GM12872 (cell line): ENCODE data around the gene RPS3A.

Source experiments
- TF ChIP-seq, protein P1 (sequence below): IDR thresholded peaks from 3 replicates; pipeline ENCODE4 v1.5.1; 2011; ENCODE audit warnings: low read depth, mild to moderate bottlenecking, low read length, moderate library complexity; ENCODE audit not compliant: insufficient read depth

Gene RPS3A

GRCh38 chr4:151103758-151104157 lies 4.3 kb downstream of the RPS3A start:
- TF ChIP-seq, protein P1, sequence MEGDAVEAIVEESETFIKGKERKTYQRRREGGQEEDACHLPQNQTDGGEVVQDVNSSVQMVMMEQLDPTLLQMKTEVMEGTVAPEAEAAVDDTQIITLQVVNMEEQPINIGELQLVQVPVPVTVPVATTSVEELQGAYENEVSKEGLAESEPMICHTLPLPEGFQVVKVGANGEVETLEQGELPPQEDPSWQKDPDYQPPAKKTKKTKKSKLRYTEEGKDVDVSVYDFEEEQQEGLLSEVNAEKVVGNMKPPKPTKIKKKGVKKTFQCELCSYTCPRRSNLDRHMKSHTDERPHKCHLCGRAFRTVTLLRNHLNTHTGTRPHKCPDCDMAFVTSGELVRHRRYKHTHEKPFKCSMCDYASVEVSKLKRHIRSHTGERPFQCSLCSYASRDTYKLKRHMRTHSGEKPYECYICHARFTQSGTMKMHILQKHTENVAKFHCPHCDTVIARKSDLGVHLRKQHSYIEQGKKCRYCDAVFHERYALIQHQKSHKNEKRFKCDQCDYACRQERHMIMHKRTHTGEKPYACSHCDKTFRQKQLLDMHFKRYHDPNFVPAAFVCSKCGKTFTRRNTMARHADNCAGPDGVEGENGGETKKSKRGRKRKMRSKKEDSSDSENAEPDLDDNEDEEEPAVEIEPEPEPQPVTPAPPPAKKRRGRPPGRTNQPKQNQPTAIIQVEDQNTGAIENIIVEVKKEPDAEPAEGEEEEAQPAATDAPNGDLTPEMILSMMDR: no peak

DNA sequence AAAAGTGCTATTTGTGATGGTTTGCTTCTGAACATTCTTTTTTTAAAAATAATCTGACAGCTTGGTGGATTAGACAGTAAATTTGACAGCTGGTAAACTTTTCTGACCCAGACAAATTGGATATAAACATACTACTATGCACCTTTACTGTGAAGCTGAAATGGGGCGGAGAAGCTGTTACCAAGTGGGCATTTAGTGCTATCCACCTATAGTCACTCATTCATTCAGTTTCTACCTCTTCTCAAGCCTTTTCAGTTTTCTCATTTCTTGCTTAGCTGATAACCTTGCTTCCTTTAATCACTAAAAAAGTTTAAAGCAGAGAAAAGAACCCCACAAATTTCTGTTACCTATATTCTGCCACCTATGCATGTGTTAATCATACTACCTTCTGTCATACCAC lies 5.2 kb downstream of the RPS3A start:
- TF ChIP-seq, protein P1: no peak

GRCh38 chr4:151105454-151106032 lies 6.1 kb downstream of the RPS3A start:
- TF ChIP-seq, protein P1: no peak

DNA sequence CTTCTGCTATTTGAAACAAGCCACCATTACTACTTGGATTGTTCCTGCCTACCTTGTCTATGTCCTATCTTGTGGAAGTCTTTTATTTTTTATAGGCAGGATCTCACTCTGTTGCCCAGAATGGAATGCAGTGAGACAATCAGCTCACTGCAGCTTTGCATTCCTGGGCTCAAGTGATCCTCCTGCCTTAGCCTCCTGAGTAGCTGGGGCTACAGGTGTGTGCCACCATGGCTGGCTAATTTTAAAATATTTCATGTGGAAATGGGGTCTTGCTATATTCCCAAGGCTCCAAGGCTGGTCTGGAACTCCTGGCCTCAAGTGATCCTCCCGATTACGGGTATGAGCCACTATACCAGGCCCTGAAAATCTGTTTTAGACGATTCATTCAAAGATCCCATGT lies 7.6 kb downstream of the RPS3A start:
- TF ChIP-seq, protein P1: no peak

DNA sequence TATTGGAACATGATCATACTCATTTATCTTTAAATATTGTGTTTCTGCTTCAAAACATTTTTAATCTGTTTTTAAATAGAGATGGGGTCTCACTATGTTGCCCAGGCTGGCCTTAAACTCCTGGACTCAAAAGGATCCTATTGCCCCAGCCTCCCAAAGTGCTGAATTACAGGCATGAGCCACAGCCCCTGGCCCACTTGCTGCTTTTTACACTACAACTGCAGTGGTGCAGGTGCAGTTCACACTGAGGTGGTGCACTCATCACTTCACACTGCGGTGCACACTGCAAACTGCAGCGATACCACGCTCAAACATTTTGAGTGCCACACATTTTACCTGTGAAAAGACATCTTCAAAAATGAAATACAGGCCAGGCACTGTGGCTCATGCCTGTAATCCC lies 10.8 kb downstream of the RPS3A start:
- TF ChIP-seq, protein P1: no peak

- TF ChIP-seq, protein P1: no peak
Measured at GRCh38 chr4:151114338-151114737, 14.9 kb downstream of the RPS3A start.

DNA sequence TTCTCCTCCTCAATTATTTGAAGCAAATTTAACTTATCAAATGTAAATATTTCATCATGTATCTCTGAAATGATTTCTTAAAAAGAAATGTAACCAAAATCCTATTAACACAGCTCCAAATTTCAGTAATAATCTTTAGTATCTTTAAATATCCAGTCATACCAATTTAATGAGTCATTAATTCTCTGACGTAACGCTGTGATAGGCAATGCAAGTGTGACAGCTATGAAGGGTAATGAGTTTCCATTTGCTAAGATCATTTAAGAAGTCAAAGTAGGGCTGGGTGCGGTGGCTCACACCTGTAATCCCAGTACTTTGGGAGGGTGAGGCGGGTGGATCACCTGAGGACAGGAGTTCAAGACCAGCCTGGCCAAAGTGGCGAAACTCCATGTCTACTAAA lies 15.6 kb downstream of the RPS3A start:
- TF ChIP-seq, protein P1: no peak

DNA sequence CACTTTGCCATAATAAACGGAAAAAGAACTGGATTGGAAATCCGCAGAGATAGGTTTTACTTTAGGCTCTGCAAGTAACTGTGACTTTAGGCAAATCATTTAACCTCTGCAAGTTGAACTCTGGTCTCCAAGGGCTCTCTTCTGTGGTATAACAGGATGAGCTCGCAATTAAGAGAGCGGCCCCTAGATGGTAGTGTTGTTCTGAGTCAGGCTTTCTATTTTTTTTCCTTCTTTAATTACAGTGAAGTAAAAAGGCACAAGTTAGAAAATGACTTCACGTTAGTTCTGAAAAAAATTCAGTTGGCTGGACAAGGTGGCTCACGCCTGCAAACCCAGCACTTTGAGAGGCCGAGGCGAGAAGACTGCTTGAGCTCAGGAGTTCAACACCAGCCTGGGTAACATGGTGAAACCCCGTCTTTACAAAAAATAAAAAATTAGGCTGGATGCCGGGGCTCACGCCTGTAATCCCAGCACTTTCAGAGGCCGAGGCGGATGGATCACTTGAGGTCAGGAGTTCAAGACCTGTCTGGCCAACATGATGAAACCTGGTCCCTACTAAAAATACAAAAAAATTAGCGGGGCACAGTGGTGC lies 18.0 kb downstream of the RPS3A start:
- TF ChIP-seq, protein P1: peak; percentile 75
